NT2/D1 (cell line): ENCODE measurements around the gene CCPG1.

Experiments used
- SUZ12 ChIP-seq: IDR thresholded peaks from 2 replicates; pipeline ENCODE4 v1.6.1; 2011; ENCODE audit not compliant: insufficient read length, insufficient read depth; ENCODE audit errors: extremely low read depth
- YY1 ChIP-seq: IDR thresholded peaks from 2 replicates; pipeline ENCODE4 v1.6.1; 2011; ENCODE audit not compliant: insufficient read length, insufficient read depth
- ZNF274 ChIP-seq: IDR thresholded peaks from 2 replicates; pipeline ENCODE4 v1.6.1; 2011; ENCODE audit warnings: mild to moderate bottlenecking, low read depth, low read length

- TF ChIP-seq SUZ12 (no peak), YY1 (no peak), ZNF274 (no peak)
Observed at GRCh38 chr15:55398243-55398642, 9.9 kb downstream of the CCPG1 start.
